Suprapubic skin (tissue), 3 donors: Measurements from ENCODE around the gene CHN2.

Experiments
- CTCF ChIP-seq, 2 donors: fragments of 200-600 bp in 1 of 2; fragments of 450-650 bp in 1 of 2; sonication (generic) in 1 of 2; IDR thresholded peaks; one replicate each; pipeline ENCODE4 v1.5.1; 2016 to 2019; ENCODE audit warnings: antibody characterized with exemption in 2 of 2, mild to moderate bottlenecking in 1 of 2, moderate library complexity in 1 of 2
- EP300 ChIP-seq: sonication (generic); formaldehyde crosslinking; IDR thresholded peaks from one replicate; pipeline ENCODE4 v1.6.1; 2017; ENCODE audit warnings: antibody characterized with exemption
- POLR2A ChIP-seq, 2 donors: fragments of 450-650 bp; IDR thresholded peaks; one replicate each; pipeline ENCODE4 v1.6.1; 2017; ENCODE audit warnings: antibody characterized with exemption in 2 of 2, mild to moderate bottlenecking in 2 of 2, moderate library complexity in 2 of 2

GRCh38 chr7:29384277-29384676 lies 189.7 kb downstream of the CHN2 start:
- no peak for TF ChIP-seq CTCF (IDR thresholded peaks at IDR 0.05)
- no peak for TF ChIP-seq POLR2A (IDR thresholded peaks at IDR 0.05)
- no peak for TF ChIP-seq EP300
